GM12892 (cell line): ENCODE measurements around the gene QKI.

Experiments used
- POLR2AphosphoS5 ChIP-seq: IDR thresholded peaks from 2 replicates; pipeline ENCODE4 v1.6.1; 2011; ENCODE audit warnings: low read depth, low read length, control low read depth
- TAF1 ChIP-seq: IDR thresholded peaks from 2 replicates; pipeline ENCODE4 v1.6.1; 2011; ENCODE audit warnings: low read depth, mild to moderate bottlenecking, control low read depth, low read length, borderline replicate concordance

DNA sequence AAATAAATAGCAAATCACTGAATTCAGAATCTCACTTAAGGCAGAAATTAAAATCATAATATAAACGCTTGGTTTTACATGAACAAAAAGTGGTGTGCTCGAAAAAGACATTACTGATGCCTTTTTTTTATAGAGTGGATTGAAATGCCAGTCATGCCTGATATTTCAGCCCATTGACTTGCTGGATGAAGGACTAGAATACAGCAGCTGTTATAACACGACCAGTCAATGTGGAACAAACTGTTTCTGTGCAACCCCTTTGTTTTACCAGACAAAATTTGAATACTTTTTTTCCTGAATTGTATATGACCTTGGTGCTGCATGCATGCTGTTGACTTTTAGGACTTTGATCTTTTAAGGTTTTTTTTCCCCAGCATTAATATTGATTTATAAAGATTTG, 150.0 kb downstream of the QKI start:
- no peak for TF ChIP-seq TAF1
- TF ChIP-seq POLR2AphosphoS5, result no peak
